ENCODE results near the gene PDPK1.
"Not testable (repeated sequence)": the region's sequence is repeated elsewhere in the genome, so short reads cannot be mapped to it uniquely, and the experiment has no call there.

DNA sequence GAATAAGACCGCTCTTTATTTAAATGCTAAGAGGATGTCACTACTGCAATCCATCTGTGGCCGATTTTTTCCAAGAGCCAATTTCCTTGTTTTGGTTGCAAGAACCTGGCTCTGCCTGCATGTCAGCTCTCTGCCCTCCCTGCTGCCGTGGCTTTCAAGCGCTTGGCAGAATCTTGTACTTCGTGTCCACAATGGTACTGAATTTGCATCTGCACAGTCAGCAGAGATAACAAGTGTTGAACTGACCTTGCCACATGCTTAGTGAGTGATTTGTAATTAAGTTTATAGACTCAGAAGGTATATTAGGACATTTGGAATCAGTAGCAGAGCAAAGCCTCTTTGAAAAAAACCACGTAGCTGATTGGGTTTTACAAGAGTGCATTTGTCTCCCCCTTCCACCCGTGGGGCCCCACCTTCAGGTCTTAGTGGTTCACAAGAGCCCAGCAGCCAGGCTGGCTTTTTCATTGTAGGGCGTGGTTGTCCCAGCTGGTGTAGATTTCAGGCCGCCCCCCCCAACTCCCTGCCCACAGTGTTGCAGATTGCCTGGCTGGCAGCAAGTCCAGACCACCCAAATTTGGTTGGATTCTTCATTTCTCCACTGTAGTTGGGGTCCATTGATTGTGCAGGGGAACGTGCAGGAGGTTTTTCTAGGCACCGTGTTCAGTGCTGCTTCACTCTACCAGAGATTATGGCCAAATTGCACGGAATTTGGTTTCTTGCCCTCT is 63.6 kb downstream of the PDPK1 start:
- TF ChIP-seq, protein P1, sequence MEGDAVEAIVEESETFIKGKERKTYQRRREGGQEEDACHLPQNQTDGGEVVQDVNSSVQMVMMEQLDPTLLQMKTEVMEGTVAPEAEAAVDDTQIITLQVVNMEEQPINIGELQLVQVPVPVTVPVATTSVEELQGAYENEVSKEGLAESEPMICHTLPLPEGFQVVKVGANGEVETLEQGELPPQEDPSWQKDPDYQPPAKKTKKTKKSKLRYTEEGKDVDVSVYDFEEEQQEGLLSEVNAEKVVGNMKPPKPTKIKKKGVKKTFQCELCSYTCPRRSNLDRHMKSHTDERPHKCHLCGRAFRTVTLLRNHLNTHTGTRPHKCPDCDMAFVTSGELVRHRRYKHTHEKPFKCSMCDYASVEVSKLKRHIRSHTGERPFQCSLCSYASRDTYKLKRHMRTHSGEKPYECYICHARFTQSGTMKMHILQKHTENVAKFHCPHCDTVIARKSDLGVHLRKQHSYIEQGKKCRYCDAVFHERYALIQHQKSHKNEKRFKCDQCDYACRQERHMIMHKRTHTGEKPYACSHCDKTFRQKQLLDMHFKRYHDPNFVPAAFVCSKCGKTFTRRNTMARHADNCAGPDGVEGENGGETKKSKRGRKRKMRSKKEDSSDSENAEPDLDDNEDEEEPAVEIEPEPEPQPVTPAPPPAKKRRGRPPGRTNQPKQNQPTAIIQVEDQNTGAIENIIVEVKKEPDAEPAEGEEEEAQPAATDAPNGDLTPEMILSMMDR (conservative IDR thresholded peaks at IDR 0.05; ENCODE audit: low read length), result not testable (repeated sequence)
- not testable (repeated sequence) for TF ChIP-seq EZH2phosphoT487 (IDR thresholded peaks at IDR 0.05; ENCODE audit: borderline replicate concordance, low read depth, low read length)

Data from OCI-LY7 (cell line).